Stimulated activated naive CD8-positive, alpha-beta T cell treated with anti-CD3 and anti-CD28 coated beads, Interleukin-15, Interleukin-2, amounts not matched to agents 100 U/mL and 50 U/mL, for 24 hours (primary cell): ENCODE measurements around the gene DOCK6.
"Not testable (repeated sequence)": the region's sequence is repeated elsewhere in the genome, so short reads cannot be mapped to it uniquely, and the experiment has no call there.

Experiments
- ATAC-seq: fragments of 150-1000 bp; cut with Tn5 transposase; one replicate; pipeline ENCODE4 v1.10.0; 2021
- DNase-seq: peaks from one replicate; pipeline ENCODE4 v3.0.0; 2021

The DOCK6 gene

DNA sequence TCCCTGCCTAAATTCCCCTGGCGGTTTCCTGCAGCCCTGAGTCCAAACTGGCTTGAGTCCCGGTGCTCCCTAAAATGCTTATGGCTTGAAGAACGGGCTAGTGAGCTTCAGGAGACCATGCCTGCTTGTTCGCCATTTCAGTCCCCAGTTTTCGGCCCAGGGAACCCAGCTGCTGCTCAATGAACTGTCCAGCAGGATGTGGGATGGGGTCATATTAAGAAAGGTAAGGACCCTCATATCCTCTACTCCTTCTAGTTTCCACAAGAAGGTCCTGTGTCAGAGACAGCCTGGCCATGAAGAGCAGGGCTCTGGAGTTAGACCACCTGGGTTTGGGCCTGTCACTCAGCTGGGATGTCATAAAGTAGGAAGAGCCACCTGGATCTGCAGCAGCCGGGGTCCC, 89.7 kb downstream of the DOCK6 start:
- DNase-seq (no peak), ATAC-seq (no peak)

DNA sequence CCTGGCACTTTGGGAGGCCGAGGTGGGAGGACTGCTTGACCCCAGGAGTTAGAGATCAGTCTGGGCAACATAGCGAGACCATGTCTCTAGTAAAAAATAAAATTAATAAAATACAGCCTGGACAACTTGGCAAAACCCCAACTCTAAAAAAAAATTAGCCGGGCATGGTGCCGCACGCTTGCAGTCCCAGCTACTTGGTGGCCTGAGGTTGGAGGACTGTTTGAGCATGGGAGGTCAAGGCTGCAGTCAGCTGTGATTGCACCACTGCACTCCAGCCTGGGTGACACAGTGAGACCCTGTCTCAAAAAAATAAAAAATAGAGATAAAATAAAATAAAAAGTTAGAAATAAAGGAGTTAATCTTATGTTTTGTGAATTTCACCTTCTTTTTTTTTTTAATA, 91.2 kb downstream of the DOCK6 start:
- DNase-seq (no peak), ATAC-seq (no peak)

DNA sequence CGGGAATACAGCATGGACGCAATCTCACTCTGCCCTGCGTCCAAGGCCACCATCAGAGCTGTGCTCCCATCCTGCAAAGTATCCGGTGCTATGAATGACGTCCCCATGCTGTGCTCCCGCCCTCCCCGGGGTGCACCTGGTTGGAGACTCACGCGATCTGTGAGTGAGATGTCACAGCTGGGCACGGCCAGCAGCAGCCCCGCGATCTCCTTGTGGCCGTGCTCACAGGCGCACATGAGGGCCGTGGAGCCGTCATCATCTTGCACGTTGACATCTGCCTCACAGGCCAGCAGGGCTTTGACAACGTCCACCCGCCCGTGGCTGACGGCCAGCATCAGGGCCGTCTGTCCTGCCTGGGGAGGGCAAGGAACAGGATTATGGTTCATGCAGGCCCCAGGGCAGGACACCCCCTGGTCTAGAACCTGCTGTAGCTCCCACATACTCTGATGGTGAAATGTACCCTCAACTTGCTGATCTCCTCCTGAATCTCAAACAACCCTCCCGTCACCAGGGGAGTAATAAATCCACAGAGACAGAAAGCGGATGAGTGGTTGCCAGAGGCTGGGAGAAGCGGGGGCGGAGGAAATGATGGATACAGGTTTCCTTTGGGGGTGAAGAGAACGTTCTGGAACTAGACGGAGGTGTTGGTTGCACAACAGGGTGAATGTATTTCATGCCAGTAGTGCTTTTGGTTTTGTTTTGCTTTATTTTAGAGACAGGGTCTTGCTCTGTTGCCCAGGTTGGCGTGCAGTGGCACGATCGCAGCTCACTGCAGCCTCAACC, 92.2 kb downstream of the DOCK6 start:
- DNase-seq (no peak), ATAC-seq (no peak)

DNA sequence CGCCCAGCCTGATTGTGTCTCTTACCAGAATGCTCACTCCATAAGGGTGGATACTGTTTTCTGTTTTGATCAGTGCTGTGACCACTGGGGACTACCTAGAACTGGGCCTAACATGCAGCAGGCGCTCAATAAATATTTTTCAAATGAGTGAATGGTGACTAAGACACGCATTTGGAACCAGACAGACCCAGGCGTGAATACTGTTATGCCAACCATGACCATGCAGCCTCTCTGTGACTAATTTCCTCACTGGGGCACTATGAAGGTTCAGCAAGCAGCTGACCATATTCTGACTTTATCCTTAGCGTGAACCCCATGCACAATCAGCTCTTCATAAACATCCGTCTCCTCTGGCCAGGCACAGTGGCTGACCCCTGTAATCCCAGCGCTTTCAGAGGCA, 93.8 kb downstream of the DOCK6 start:
- ATAC-seq: no peak
- no peak for DNase-seq

DNA sequence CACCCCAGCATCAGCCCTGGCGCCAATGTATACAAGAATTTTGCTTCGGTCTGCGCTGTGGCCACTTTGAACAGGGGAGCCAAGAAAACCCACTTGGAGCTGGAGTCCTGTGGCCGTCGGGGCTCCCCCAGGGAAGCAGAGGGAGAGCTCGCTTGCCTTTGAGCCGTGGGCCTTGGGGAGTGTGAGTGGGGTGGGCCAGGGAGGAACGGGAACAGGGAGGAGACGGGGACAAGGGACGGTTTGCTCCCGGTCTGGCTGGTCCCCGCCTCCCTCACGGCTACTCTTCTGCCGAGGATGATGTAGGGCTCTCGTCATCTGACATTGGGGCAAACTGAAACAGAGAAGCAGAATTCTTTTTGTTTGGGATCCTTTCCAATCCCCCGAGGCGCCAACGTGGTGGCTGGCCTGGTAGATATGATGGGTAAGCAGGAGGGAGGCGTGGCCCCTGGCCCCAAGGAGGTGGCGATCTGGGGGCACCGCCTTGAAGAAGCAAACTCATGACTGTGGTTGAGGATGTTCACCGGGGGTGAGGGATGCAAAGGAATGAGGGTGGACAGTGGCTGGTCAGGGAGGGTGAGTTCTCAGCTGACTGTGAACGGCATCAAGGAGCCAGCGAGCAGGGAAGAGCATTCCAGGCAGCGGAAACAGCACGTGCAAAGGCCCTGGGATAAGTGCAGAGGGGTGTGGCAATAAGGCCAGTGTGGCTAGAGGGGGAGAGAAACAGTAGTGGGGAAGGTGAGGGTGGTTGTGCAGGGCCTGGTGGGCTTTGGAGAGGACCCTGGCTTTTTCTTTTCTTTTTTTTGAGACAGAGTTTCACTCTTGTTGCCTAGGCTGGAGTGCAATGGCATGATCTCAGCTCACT, 95.8 kb downstream of the DOCK6 start:
- DNase-seq (no peak), ATAC-seq (no peak)

DNA sequence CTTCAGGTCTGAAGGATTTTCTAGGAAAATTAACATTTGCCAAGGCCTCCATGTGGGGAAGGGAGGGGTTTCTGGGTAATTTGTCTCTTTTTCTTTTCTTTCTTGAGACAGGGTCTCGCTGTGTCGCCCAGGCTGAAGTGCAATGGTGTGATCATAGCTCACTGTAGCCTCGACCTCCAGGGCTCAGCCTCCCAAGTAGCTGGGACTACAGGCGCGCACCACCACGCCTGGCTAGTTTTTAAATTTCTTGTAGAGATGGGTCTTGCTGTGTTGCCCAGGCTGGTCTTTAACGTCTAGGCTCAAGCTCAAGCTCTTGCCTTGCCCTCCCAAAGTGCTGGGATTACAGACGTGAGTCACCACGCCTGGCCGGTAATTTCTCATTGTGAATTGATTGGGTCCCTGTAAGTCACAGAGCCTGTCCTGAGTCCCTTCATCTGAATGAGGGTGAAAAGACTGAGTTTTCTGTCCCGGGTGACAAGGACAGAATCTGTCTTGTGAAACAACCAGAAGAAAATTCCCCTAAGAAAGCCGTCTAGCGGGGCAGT, 96.8 kb downstream of the DOCK6 start:
- ATAC-seq (no peak), DNase-seq (no peak)

DNA sequence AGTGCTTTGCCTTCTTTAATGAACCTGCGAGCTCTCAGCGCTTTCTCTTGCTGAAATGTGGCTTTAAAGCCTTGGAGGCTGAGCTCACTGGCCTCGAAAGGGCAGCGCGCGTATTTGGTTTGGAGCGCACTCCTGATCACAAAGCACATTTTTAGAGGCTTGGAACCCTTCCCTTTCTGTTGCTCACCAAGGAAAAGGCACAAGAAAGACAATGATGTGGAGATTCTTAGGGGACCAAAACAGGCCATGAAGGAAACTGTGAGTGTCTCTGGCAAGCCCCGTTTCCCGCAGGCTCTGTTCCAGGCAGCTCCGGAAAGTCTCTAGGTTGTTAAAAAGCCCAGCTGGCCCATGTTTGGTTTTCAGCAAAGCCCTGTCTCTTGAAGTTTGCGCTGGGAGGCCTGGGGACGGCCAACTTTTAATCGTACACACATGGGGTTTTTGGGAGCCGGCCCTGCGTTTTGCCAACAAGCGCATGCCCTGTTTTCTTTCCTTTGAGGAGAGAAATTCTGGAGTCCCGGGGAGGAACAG, 97.4 kb downstream of the DOCK6 start:
- no peak for ATAC-seq
- no peak for DNase-seq

DNA sequence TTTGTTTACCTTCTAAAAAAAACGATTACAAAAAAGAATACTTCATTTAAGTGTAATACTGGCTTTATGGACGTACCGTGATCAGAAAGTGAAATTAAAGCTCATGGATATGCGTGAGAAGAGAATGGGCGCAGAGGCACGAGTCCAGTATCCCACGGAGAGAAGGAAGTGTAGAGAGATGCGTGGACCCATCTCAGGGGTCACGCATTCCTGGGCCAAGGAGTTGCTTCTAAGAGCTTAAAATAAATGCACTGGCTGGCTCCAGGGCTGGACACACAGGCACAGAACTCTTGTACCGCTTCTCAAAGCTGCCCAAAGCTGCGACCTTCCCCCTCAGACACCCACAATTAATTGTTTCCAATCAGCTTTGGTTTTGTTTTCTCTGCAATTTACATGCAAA, 98.0 kb downstream of the DOCK6 start:
- ATAC-seq (no peak), DNase-seq (no peak)

DNA sequence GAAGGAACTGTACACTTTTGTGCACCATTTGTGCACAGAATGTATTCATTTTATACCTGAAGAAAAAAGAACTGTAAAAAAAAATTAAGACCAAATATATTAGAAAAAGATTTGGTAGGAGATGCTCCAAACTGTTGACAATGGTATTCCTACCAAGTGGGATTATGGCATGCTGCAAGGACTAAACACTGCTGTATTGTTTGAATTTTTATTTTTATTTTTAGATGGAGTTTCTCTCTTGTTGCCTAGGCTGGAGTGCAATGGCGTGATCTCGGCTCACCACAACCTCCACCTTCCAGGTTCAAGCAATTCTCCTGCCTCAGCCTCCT, 101.9 kb downstream of the DOCK6 start:
- DNase-seq, ATAC-seq: not testable (repeated sequence)

DNA sequence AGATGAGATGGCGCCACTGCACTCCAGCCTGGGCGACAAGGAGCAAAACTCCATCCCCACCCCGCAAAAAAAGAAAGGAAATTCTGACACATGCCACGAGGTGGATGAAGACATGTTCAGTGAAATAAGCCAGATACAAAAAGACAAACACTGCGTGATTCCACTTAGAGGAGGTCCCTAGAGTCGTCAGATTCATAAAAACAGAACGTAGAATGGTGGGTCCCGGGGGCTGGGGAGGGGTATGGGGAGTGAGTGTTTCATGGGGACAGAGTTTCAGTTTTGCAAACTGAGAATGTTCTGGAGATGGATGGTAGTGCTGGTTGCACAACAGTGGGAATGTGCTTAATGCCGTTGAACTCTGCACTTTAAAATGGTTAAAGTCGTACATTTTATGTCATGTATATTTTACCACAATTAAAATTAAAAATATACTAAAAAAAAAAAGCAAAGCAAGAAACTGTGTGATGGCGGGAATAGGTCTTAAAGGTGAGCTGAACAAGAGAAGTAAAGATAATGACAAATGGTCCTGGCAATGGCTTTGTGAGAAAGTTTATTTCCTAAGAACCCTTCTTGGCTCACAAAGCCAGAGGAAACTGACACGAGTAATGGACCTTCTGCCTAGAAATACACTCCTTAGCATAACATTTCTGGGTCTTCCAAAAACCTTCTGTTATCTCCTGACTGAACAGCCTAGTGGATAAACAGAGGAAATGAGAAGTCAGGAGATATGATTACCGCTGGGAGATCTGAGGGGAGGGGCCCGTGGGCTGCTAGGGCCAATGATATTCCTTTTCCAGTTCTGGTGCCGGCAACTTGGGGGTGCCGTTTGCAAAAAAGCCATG, 102.5 kb downstream of the DOCK6 start:
- no peak for ATAC-seq
- DNase-seq: no peak

DNA sequence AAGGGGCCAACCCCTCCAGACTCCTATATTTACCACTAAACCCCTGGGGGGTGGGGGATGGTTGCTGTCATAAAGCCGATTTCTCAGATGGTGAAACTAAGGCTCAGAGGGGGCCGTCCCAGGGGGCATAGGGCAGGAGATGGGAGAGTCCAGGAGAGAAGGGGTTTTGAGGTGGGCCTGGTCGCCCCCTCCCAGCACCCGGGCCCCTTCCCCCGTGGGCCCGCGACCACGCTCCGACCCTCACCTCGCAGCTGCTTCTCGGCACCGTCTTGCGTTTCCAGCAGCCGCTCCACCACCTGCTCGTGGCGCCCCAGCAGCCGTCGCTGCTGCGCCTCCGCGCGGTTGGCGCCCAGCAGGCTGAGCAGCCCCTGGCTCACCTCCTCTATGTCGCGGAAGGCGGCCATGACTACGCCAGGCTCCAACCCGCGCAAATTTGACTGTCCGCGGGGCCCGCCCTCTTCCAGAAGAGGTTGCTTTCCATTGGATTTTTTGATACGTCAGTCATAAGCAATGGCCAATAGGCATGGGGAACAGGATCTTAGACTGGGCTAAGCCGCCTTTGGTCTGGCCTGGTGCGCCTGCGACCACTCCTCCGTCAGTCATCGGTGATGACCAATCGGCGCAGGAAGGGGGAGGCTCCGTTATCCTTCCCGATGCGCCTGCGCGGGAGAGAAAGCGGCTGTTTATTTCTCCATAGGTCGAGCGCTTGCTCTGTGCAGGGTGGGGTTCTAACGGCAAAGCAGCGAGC, 106.8 kb downstream of the DOCK6 start, which contains the start of gene SPC24:
Gene SPC24, minus strand, starts transcription at position 410 of the 748 bp plus-strand sequence. Its CDS starts 6 bp downstream, at position 404.
- DNase-seq (peak; percentile 93), ATAC-seq (peak; percentile 99)

DNA sequence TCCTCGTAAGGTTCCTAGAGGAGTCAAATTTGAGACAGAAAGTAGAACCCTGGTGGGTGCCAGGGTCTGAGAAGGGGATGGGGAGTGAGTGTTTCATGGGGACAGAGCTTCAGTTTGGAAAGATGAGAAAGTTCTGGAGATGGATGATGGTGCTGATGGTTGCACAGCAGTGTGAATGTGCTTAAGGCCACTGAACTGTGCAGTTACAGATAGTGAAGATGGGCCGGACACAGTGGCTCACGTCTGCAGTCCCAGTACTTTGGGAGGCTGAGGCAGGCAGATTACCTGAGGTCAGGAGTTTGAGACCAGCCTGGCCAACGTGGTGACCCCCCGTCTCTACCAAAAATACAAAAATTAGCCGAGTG, 107.7 kb downstream of the DOCK6 start:
- no peak for DNase-seq
- ATAC-seq: no peak

DNA sequence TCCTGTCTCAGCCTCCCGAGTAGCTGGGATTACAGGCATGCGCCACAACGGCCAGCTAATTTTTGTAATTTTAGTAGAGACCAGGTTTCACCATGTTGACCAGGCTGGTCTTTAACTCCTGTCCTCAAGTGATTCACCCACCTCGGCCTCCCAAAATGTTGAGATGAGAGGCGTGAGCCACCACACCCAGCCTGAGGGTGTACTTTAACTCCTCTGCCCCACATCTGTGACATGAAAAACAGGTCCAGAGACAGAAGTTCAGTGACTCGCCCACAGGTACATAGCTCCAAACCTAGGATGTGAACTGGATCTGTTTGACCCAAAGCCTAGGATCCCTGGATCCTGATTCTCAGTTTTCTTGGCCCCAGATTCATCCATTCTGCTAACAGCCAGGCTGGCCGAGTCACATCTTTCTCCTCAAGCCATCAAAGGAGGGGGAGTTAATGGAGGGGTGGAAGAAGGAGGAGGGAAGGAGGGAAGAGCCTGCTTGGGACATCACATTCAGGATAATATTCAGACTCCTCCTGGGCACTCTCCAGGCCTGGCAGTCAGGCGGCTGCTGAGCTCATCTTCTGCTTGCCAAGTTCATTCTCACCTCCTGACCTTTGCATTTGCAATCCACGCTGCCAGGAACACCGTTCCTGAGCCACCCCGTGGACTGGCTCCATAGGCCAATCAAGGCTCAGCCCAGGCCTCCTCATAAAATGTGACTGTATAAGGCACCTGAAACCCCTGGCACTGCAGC, 109.8 kb downstream of the DOCK6 start:
- DNase-seq: no peak

DNA sequence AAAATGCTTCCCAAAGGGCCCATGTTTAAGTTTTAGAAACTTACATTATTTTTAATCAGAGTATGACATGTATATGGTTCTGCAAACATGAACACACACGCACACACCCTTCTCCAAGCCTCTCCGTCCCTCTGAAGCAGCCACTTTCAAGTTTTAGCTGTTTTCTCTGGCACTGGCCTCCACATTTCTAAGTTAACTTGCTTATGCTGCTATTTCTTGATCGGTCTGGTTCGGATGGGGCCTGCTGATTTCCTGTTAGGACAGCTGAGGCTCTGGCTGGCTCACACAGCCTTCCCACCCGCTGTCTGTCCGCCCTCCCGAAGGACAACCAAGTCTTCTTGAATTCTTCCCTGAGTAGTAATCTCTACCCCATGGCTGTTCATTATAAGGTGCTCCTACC, 111.1 kb downstream of the DOCK6 start:
- DNase-seq: no peak
- no peak for ATAC-seq

More for the DNA sequence above, 109.8 kb downstream of the DOCK6 start:
- ATAC-seq: no peak
